HG03521 (cell line): ENCODE data around the gene NXPE4.
"Not testable (repeated sequence)": the region's sequence is repeated elsewhere in the genome, so short reads cannot be mapped to it uniquely, and the experiment has no call there.

Experiments
- ATAC-seq: cut with Tn5 transposase; IDR thresholded peaks from one replicate; pipeline ENCODE4 v1.9.1; 2021; ENCODE audit warnings: mild to moderate bottlenecking, moderate library complexity; ENCODE audit not compliant: unreplicated experiment

Gene NXPE4

GRCh38 chr11:114610984-114611944 is 15.7 kb upstream of the NXPE4 start:
- ATAC-seq = no peak

GRCh38 chr11:114610550-114610949 is 15.0 kb upstream of the NXPE4 start:
- ATAC-seq = no peak

- ATAC-seq = no peak
Observed at GRCh38 chr11:114609429-114609828, 13.8 kb upstream of the NXPE4 start.

GRCh38 chr11:114608605-114609004 is 13.0 kb upstream of the NXPE4 start:
- not testable (repeated sequence) for ATAC-seq

- no peak for ATAC-seq
Observed at GRCh38 chr11:114607753-114608459, 12.3 kb upstream of the NXPE4 start.

GRCh38 chr11:114606802-114607075 is 11.2 kb upstream of the NXPE4 start:
- ATAC-seq = not testable (repeated sequence)

GRCh38 chr11:114606003-114606801 is 10.6 kb upstream of the NXPE4 start:
- ATAC-seq = no peak

GRCh38 chr11:114605370-114605769 is 9.8 kb upstream of the NXPE4 start:
- no peak for ATAC-seq

- ATAC-seq = no peak
Observed at GRCh38 chr11:114604886-114605285, 9.3 kb upstream of the NXPE4 start.

- ATAC-seq = no peak
Observed at GRCh38 chr11:114604179-114604813, 8.7 kb upstream of the NXPE4 start.

GRCh38 chr11:114603151-114603550 is 7.6 kb upstream of the NXPE4 start:
- not testable (repeated sequence) for ATAC-seq

- ATAC-seq = no peak
Observed at GRCh38 chr11:114598461-114598860, 2.9 kb upstream of the NXPE4 start.

- no peak for ATAC-seq
Observed at GRCh38 chr11:114596175-114596919, 761 bp upstream of the NXPE4 start.

- ATAC-seq = no peak
Observed at GRCh38 chr11:114594703-114595102, 883 bp downstream of the NXPE4 start.

GRCh38 chr11:114587398-114587953 is 8.1 kb downstream of the NXPE4 start:
- ATAC-seq = no peak

- no peak for ATAC-seq
Observed at GRCh38 chr11:114586797-114587196, 8.8 kb downstream of the NXPE4 start.

GRCh38 chr11:114571712-114572111 is 23.9 kb downstream of the NXPE4 start:
- no peak for ATAC-seq

GRCh38 chr11:114569801-114570200 is 25.8 kb downstream of the NXPE4 start:
- no peak for ATAC-seq

- ATAC-seq = no peak
Observed at GRCh38 chr11:114566276-114566675, 29.3 kb downstream of the NXPE4 start.

- no peak for ATAC-seq
Observed at GRCh38 chr11:114564831-114565230, 30.8 kb downstream of the NXPE4 start.
